ENCODE results near the gene SDF4.

The SDF4 gene

GRCh38 chr1:1226566-1227362 is 5.0 kb downstream of the SDF4 start:
- no peak for DNase-seq

GRCh38 chr1:1225913-1226312 is 5.9 kb downstream of the SDF4 start:
- DNase-seq = no peak

GRCh38 chr1:1225238-1225845 is 6.5 kb downstream of the SDF4 start:
- DNase-seq = no peak

- DNase-seq = no peak
Observed at GRCh38 chr1:1223891-1224290, 7.9 kb downstream of the SDF4 start.

- DNase-seq = no peak
Observed at GRCh38 chr1:1223321-1223720, 8.5 kb downstream of the SDF4 start.

- no peak for DNase-seq
Observed at GRCh38 chr1:1222575-1223225, 9.1 kb downstream of the SDF4 start.

GRCh38 chr1:1221887-1222574 is 9.8 kb downstream of the SDF4 start:
- no peak for DNase-seq

- DNase-seq = no peak
Observed at GRCh38 chr1:1220197-1220596, 11.6 kb downstream of the SDF4 start.

- DNase-seq = no peak
Observed at GRCh38 chr1:1219341-1219740, 12.5 kb downstream of the SDF4 start.

GRCh38 chr1:1218524-1219200 is 13.1 kb downstream of the SDF4 start:
- DNase-seq = no peak

GRCh38 chr1:1217621-1218523 is 13.9 kb downstream of the SDF4 start:
- no peak for DNase-seq

GRCh38 chr1:1216770-1217620 is 14.8 kb downstream of the SDF4 start:
- DNase-seq = no peak

GRCh38 chr1:1215881-1216605 is 15.8 kb downstream of the SDF4 start:
- DNase-seq = no peak

- DNase-seq = no peak
Observed at GRCh38 chr1:1215080-1215676, 16.6 kb downstream of the SDF4 start.

- DNase-seq = no peak
Observed at GRCh38 chr1:1213345-1214265, 18.2 kb downstream of the SDF4 start, which contains the start of gene TNFRSF4. Gene TNFRSF4 (minus strand): TSS chr1:1214153. CDS start chr1:1214127, 26 bp downstream.

GRCh38 chr1:1212780-1213344 is 18.9 kb downstream of the SDF4 start:
- DNase-seq = no peak

- DNase-seq = no peak
Observed at GRCh38 chr1:1211541-1212441, 20.0 kb downstream of the SDF4 start.
